Measurements from ENCODE around the gene ESRRB. TPM values are rescaled to one million over a fixed set of nuclear protein-coding genes. Genes with fewer than 3 reads are reported as not detected.

The ESRRB gene
- total and polyA plus RNA-seq, 11 donors: 4.1 to 16.9 (median 7.9) TPM

- TF ChIP-seq CTCF (IDR thresholded peaks at IDR 0.05): no peak
- no peak for TF ChIP-seq POLR2A (IDR thresholded peaks at IDR 0.05)
- no peak for DNase-seq
- Histone ChIP-seq H3K9me3 (peaks cover 0 to 4% (median 0%) of the 10 kb centered on the region in 12 donors), H3K27me3 (no peaks in the 10 kb centered on the region), H3K4me1 (peaks cover 0 to 19% (median 6%) of the 10 kb centered on the region in 12 donors), H3K36me3 (no peaks in the 10 kb centered on the region), H3K27ac (no peak overlapping the region), H3K4me3 (no peak overlapping the region)
- WGBS, 4 donors: 74 to 80% (median 76%) methylated on average over 5 to 8 of the region's 8 CpGs
- no peak for ATAC-seq
- intact Hi-C loops (cut with DNase I): no loop called here
These were observed 29.4 kb upstream of the ESRRB start for GRCh38 chr14:76346391-76347160.

GRCh38 chr14:76348898-76349297 lies 27.0 kb upstream of the ESRRB start:
- Histone ChIP-seq H3K9me3 (no peaks in the 10 kb centered on the region), H3K27ac (no peak overlapping the region), H3K4me1 (peaks cover 0 to 27% (median 11%) of the 10 kb centered on the region in 12 donors), H3K4me3 (no peak overlapping the region), H3K27me3 (no peaks in the 10 kb centered on the region), H3K36me3 (no peaks in the 10 kb centered on the region)
- 14 to 55% (median 38%) methylated on average over 8 of the region's 8 CpGs for WGBS, 4 donors
- ATAC-seq: peak; percentile 18 to 95 (median 82)
- TF ChIP-seq CTCF (IDR thresholded peaks at IDR 0.05) (no peak), POLR2A (IDR thresholded peaks at IDR 0.05) (peak in 1 of 2 donors; percentile 21)
- peak in 4 of 5 donors; percentile 38 to 80 (median 68) for DNase-seq
- intact Hi-C loops (cut with DNase I): no loop called here

DNA sequence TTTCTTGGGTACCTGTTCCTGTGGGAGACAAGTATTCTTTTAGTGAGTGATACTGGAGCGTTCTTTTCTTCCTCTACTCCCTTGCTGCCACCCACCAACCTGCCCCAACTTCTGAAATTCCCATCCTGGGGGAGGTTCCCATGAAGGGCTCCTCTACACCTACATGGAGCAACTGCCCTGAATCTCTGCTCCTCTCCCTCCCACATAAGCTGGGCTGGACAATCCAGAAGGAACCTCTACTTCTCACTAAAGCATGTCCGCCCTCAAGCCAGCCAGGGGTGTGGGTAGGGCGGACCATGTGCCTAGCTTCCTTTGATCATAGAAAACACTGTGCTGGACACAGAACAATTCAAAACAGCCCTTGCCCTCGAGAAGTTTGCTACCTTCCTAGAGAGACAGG lies 25.9 kb upstream of the ESRRB start:
- no peaks in the 10 kb centered on the region for H3K27me3 ChIP-seq
- DNase-seq (no peak), ATAC-seq (no peak)
- no peak overlapping the region for H3K4me3 ChIP-seq
- H3K36me3 ChIP-seq: no peaks in the 10 kb centered on the region
- intact Hi-C loops (cut with DNase I): loop anchor here in 5 of 10 donors (5.0 to 10.0 kb wide), 3 partner anchors 148 to 645 kb away; no protein-coding TSS in a partner anchor
- H3K27ac ChIP-seq: no peak overlapping the region
- H3K4me1 ChIP-seq: peaks cover 0 to 27% (median 11%) of the 10 kb centered on the region in 12 donors
- WGBS, 4 donors: 73 to 81% (median 77%) methylated on average over 3 to 4 of the region's 4 CpGs
- no peaks in the 10 kb centered on the region for H3K9me3 ChIP-seq
- no peak for TF ChIP-seq POLR2A (IDR thresholded peaks at IDR 0.05)
- no peak for TF ChIP-seq CTCF (IDR thresholded peaks at IDR 0.05)

GRCh38 chr14:76350671-76351070 lies 25.3 kb upstream of the ESRRB start:
- peaks cover 0 to 27% (median 11%) of the 10 kb centered on the region in 12 donors for H3K4me1 ChIP-seq
- TF ChIP-seq CTCF (IDR thresholded peaks at IDR 0.05) (no peak), POLR2A (IDR thresholded peaks at IDR 0.05) (no peak)
- intact Hi-C loops (cut with DNase I): loop anchor here in 5 of 10 donors (5.0 to 10.0 kb wide), 3 partner anchors 148 to 646 kb away; no protein-coding TSS in a partner anchor
- H3K27me3 ChIP-seq: no peaks in the 10 kb centered on the region
- no peak for ATAC-seq
- DNase-seq: no peak
- H3K9me3 ChIP-seq: no peaks in the 10 kb centered on the region
- 95 to 100% (median 96%) methylated on average over 3 to 5 of the region's 5 CpGs for WGBS, 4 donors
- no peaks in the 10 kb centered on the region for H3K36me3 ChIP-seq
- no peak overlapping the region for H3K27ac ChIP-seq
- H3K4me3 ChIP-seq: no peak overlapping the region

Data from heart left ventricle (tissue), 16 donors.